GM12801 (cell line): ENCODE data around the gene WDR90.

Source experiments
- CTCF ChIP-seq: IDR thresholded peaks from one replicate; pipeline ENCODE4 v1.5.1; 2011; ENCODE audit warnings: control low read depth; ENCODE audit not compliant: insufficient read length; ENCODE audit errors: extremely low read depth

Gene WDR90

GRCh38 chr16:648781-649589, at the start of gene WDR90:
WDR90 (plus strand) TSS chr16:649365; CDS start chr16:649417, 52 bp downstream.
- TF ChIP-seq CTCF: no peak

- no peak for TF ChIP-seq CTCF
These were observed 48.4 kb upstream of the WDR90 start for GRCh38 chr16:600781-601180.

GRCh38 chr16:603933-604332, 45.2 kb upstream of the WDR90 start:
- no peak for TF ChIP-seq CTCF

GRCh38 chr16:606656-607307, 42.4 kb upstream of the WDR90 start:
- TF ChIP-seq CTCF: no peak

GRCh38 chr16:608019-608418, 41.1 kb upstream of the WDR90 start:
- TF ChIP-seq CTCF: no peak

- TF ChIP-seq CTCF: no peak
These were observed 39.8 kb upstream of the WDR90 start for GRCh38 chr16:609316-609715.

GRCh38 chr16:609984-610383, 39.2 kb upstream of the WDR90 start:
- TF ChIP-seq CTCF: no peak
